ENCODE results near the gene YARS1. TPM values are rescaled to one million over a fixed set of nuclear protein-coding genes. Genes with fewer than 3 reads are reported as not detected.

Gene YARS1
- total RNA-seq, 1 experiment from 2014 or later: 168 TPM

DNA sequence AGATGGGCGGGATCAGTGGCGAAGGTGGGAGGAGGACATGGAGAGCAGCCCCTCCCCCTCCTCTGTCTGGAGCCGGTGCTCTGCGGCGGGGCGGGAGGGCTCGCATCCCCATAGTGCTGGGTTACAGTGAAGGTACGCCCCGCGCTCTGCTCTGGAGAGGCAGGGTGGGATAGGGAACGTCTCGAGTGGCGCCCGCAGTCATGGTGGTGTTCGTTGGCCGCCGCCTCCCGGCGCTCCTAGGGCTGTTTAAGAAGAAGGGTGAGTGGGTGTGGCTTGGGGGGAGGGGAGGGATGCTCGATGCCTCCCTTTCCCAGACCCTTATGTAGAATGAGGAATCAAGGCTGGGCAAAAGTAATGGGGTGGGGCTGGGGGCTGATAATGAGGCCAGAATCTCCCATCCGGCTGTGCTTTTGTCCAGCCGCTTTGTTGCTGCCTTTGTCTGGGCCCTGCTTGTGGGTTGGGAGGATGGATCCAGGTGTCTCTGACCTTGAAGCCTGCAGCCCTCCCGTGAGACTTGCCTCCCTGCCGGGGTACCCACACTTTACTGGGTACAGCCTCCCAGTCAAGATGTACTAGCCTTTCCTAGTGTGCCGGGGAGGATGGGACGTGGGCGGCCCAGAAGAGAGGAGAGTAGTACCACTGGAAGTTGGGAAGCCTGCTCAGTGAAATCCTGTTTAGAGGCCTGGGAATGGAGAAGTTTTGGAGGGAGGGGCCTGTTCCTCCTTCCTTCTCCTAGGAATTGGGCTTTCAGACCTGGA lies 51.4 kb downstream of the YARS1 start:
- DNase-seq (ENCODE audit: low spot score): no peak

DNA sequence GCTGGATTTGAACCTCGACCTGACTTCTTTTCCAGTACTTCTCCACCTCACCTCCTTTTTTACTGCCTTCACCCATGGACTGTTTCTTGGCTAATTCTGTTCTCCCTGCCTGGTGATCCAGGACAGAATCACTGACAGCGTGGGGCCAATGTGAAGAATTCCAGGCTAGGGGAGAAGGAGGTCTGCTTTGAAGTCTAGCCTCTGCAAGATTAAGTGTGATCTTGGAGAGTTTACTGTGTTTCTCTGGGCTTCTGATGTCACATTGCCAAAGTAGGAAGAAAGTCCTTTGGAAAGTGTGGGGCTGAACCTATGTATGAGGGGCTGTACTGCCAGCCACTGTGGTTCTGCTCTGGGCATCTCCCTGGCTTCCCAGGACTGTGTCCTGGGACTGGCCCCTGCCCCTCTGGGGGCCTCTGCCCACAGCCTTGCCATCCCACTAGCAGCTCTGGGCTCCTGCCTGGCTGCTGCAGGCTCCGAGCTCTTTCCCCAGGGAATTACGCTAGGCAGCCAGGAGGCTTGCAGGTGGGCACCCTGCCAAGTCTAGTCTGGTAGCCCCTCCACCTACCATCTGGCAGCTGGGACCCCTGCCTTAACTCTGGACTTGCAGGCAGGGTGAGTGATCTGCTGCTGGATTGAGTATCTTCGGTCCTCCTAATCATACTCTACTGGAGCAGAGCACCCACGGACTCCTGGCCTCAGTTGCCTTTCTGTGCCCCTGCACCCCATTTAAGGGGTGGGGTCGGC lies 52.2 kb downstream of the YARS1 start:
- DNase-seq (ENCODE audit: low spot score): no peak

DNA sequence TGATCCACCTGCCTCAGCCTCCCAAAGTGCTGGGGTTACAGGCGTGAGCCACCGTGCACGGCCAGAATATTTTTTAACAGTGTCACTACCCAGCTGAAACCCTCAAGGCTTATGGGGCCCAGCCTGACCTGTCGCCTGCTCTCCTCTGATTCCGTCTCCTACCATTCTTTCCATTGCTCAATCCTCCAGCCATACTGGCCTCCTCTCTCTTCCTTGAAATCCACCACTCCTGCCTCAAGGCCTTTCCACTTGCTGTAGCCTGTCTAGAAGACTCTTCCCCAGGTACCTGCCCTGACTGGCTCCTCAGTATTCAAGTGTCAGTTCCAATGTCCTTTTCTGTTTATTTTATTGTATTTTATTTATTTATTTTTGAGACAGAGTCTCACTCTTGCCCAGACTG lies 53.9 kb downstream of the YARS1 start:
- no peak for DNase-seq (ENCODE audit: low spot score)

DNA sequence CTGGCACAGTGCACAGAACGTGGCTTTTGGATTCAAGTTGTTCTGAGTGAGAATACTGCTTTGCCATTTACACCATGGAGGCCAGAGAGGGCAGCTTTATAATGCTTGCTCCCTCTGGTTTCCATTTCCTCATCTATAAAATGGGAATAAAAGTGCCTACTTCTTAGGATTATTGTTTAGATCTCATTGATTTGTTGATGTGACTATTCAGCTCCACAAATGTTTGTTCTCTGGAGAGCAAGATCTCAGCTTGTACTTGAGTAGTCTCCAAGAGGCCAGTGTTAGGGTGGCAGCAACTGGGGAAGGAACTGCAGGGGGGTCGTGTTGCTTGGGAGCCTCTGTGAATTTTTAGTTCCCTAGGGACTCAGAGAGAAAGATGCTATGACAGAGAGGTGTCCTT lies 55.2 kb downstream of the YARS1 start:
- DNase-seq (ENCODE audit: low spot score): no peak

DNA sequence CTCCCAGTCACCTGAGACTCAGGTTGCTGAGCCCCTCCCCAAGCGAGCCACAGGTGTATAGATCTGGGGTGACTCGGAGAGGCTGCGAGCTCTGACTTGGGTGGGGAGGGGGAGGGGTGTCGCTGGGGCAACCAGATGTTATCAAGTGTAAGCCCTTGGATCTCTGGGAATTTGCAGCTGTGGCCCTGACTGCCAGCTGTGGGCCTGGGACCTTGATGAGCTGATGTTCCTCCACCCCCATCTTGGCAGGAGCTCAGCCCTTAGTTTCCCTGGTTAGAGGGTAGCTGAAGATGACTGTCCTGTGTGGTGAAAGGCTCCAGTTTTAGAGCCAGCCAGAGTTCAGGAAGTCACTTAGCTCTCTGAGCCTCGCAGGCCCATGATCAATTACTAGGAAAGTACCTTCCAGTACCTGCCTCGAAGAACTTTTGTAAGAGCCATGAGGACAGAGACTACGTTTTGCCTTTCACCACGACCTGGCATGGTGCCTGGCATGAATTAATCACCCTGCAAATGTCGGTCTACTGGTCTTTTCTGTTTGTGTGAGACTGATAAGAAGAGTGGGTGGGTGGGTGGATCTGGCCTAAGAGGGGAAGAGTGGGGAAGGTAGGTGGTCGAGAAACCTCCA lies 55.8 kb downstream of the YARS1 start:
- peak; percentile 62 for DNase-seq (ENCODE audit: low spot score)

DNA sequence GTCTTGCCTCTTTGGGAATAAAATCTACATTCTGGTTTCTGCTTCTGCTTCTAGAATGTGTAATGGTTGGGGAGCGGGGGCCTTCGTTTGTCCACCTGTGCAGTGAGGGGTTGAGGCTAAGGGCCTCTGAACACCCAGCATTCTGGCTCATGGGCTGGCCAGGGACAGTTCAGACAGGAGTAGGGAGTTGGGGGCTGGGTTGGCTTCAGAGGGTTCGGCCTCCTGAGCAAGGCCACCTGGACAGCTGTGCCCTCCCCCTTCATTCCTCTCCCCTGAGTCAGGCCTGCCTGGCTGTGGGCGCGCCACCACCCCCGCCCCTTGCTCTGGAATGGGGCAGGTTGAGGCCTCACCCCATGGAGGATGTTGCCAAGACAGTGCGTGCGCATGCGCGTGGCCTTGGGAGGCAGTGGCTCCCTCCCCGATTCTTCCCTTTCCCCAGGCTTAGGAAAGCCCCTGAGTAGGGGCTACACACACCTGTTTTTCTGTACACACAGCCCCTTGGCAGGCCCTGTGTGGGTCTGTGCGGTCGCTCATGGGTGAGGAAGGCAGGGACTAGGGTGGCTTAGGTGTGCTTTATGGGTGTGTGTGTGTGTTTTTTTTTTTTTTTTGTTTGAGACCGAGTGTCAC lies 57.0 kb downstream of the YARS1 start:
- peak; percentile 90 for DNase-seq (ENCODE audit: low spot score)

DNA sequence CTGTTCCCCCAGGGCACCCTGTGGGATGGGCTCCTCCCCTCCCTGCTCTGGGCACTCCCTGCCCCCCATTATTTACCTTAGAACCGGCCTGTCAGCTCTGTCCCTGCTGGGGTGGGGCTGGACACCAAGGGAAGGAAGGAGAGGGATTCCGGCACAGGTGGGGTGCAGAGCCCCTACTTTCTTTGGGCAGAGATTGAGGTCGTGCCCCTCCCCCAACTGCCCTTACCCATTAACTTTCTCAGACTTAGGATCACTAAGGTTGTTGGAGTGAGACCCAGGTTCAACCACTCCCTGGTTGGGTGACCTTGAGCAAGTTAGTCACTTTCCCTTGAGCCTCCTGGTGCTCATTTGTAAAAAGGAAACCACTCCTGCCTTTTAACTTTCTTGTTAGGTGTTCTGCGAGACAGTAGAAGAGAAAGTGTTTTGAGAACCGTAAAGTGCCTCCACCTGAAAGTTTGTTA lies 57.6 kb downstream of the YARS1 start:
- DNase-seq (ENCODE audit: low spot score): no peak

DNA sequence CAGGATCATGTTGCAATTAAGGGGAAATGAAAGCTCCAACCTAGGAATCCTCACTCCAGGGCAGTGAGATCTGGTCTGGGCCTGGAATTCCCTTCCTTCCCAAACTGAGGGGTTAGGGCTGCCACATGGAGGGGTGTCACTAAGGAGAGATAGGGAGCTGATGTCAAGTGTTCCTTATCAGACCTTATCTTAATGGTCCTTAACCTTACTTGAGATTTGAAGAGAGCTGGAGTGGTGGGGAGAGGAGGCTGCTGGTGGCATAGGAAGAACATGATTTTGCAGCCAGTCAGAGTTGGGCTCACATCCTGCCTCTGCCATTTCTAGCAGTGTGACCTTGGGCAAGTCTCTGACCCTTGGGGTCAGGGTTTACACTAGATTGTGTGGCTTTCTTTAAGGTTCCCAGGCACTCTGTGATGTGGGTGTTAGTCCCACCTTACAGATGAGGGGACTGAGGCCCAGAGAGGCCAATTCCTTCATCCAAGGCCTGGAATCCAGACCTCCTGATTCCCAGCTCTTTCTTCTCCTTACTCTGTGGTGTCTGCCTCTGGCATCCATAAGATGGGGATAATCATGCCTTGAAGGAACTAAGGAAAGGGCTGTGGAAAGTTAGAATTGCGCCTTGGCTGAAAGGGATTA lies 58.2 kb downstream of the YARS1 start:
- no peak for DNase-seq (ENCODE audit: low spot score)

DNA sequence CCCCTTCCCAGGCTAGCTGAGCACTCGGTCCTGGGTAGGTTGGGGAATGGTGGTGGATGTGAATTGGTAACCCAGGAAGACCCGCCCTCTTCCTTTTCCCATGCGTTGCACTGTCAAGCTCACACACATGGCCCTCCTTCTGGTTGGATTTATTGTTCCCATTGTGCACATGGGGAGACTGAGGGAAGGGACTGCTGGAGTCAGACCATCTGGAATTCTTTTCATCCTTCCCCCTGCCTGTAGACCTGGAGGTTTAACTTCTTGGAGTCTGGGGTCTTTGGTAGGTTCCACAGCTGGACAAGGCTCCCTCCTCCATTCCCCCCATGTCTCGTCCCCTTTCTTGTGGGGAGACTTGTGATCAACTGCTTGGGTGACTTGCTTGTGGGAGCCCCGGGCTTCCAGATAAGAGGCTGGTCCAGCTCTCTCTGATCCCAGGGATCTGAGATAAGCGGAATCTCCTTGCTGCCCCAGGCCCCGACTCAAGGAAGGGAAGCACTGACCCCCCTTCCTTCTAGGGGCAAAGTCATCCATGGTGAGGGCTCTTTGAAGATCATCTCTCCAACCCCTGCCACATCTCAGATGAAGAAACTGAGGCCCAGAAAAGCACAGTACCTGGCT lies 58.9 kb downstream of the YARS1 start:
- no peak for DNase-seq (ENCODE audit: low spot score)

DNA sequence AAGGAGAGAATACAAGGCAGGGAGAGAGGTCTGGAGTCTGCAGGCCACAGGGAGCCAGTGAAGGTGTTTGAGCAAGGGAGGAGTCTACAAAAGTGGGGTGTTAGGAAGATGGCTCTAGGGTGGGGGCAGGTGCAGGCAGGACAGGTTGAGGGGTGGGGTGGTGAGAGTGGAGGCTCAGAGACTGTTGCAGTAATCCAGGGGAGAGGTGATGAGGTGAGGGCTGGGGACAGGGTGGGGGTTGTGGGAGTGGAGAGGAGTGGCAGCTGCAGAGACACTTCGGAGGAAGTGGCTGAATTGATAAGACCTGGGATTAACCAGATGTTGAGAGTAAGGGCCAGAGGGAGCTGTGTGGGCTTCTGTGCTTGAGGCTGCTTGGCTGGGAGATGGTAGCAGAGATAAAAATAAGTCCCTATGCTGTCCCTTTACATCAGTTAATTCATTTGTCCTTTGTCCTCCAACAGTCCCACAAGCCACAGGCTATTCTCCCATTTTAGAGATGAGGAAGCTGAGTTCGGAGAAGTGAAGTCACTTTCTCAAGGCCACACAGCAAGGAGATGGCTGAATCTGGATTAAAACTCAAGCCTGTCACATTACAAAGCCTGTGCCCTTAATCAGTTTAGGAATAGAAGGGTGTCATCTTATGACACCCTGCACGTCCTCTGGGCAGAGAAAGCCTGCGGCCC lies 59.8 kb downstream of the YARS1 start:
- no peak for DNase-seq (ENCODE audit: low spot score)

DNA sequence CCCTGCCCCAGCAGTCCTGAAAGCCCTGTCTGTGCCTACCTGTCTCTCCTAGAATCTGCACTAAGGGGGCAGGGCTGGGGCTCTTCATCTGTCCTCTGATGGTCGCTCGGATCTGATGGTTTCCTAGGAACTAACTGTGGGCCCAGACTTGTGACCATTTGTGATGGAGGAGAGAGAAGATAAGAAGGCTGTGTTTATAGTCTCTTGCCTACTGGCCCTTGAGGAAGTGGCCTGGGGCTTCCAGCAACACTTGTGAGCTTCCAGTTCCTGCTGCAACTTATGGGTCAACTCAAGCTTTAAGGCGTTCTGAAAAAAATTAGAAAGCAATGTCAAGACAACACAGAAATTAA lies 61.4 kb downstream of the YARS1 start:
- DNase-seq (ENCODE audit: low spot score): no peak

DNA sequence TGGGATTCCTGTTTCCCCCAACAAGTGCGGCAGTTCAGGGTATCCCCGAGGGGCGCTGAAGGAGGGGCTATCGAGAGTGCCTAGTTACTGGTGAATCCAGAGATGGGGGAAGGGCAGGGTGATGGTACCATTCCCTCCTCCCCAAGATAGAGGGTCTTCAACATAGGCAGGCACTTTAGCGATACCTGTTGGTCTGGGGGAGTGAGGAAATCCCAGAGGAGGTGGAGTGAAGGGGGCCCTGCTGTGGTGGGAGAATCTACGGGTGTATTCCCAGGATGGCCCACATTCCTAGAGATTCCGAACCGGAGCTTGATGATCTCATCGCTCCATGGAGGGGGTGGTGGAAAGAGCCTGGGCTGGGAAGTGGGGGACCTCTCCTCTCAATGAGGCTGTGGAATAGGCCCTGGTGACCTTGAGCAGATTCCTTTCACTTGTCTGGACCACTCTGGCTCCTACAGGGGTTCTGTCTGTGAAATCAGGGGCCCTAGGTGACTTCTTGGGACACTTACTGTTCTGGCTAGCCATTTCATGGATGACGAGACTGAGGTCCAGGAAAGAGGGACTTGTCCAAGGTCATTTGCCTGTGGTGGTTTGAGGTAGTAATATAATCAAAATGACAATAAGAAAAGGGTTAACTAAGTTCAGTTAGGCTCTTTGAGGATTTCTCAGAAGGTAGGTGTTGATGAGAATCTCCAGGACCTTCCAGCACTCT lies 61.9 kb downstream of the YARS1 start:
- no peak for DNase-seq (ENCODE audit: low spot score)

DNA sequence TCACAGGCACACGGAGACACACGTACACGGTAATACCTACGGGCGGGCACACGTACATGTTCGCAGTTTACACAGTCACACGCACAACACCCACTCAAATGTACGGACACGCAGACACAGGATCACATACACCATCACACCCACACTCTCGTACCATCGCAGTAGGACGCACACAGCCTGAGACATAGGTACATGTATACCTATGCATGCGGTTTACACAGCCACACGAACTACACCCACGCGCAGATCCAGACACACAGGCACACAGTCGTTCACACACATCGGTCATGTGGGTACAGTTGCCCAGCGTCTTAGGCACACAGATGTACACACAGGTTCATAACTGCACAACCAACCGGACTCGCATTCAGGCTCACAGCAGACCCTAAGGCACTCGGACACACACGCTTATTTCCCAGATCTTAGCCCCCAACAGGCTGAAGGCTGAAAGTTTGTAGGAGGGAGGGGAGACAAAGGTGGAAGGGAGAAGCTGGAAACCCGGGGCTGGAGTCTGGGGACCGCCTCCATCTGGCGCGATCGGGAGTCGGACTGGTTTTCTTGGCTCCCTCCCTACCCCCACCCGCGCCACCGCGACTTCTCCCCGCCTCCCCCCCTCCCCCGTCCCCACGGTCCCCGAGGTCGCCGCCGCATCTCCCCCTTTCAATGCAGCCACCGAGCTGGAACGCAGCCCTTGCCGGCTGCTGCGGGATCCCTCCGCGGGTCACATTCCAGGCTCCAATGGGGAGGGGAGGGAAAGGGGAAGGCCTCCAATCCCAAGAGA lies 62.7 kb downstream of the YARS1 start:
- no peak for DNase-seq (ENCODE audit: low spot score)

DNA sequence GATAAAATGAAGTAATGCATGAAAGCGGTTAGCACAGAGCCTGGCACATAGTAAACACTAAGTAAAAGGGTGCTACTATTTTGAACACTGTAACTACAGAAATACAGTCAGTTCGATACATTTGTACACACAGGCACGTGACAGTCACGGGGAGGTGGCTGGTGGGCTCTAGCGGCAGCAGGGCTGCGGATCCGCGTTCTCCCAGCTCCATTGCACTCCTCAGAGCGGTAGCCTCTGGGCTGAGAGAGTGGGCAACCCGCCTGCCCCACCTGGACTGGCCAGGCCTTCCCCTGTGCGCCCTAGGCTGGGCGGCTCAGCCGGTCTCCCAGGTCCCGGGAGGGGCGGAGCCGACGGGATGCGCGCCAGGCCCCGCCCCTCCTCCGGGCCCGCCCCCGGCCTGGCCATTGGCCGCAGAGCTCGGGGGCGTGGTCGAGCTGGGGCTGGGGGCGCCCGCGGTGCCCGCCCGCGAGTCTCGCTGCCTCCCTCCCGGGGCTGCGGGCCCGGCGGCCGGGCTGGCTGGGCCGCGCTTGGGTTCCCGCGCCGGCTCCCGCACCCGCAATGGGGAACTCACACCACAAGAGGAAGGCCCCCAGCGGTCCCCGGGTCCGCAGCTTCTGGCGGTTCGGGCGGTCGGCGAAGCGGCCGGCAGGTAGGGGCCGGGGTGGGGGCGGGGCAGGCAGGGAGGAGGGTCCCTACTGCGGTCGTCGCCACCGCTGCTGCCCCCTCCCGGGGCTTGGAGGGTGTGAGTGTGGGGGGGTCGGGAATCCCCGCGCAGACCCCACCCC lies 63.4 kb downstream of the YARS1 start:
- no peak for DNase-seq (ENCODE audit: low spot score)

DNA sequence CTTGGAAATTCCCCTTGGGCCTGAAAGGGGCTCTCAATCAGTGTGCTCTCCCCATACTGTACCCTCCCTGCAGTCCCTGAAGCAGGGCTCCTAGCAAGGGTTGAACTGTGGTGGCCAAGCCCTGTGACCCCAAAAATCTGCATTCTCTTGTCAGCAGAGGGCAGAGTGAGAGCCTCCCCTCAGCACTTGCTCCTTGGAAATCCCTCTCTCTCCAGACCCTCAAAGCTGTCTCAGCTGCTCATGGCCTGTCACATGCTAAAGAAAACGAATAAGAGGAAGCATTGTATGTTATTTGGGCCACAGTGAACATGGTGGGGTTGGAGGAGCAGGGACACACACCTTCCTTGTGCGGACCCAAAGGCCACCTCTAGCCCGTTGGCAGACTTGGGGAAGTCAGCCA lies 67.4 kb downstream of the YARS1 start:
- DNase-seq (ENCODE audit: low spot score): no peak

DNA sequence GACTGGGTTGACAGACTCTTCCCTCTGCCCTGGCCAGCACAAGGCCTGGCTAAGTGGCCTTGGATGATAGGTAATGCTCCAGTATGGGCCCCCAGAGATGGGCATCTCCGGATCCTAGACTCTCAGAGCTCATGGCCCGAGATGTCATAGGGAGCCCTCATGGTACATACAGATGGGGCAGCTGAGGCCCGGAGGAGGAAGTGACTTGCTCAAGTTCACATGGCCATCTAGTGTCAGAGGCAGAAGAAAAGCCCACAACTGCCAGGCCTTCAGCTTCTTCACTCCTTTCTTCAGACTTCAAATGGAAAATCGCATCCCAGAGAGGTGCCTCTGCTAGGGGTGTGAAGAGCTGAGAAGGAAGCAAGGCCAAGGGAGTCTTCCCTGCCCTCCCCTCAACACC lies 67.8 kb downstream of the YARS1 start:
- no peak for DNase-seq (ENCODE audit: low spot score)

DNA sequence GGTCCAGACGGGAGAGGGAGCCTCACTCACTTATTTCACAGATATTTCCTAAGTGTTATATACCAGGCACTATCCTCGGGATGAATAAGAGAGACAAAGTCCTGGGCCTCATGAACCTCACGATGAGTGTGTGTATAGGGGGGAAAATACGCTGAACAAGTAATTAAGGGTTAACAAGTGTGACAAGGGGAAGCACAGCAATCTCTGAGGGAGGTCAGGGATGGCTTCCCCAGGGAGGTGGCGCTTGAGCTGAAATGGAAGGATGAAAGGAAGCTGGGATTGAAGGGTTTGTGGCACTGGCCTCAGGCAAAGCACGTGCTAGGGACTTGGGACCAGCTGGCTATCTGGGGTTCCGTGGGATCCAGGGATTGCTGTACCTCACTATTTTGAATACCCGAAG lies 68.2 kb downstream of the YARS1 start:
- DNase-seq (ENCODE audit: low spot score): no peak

DNA sequence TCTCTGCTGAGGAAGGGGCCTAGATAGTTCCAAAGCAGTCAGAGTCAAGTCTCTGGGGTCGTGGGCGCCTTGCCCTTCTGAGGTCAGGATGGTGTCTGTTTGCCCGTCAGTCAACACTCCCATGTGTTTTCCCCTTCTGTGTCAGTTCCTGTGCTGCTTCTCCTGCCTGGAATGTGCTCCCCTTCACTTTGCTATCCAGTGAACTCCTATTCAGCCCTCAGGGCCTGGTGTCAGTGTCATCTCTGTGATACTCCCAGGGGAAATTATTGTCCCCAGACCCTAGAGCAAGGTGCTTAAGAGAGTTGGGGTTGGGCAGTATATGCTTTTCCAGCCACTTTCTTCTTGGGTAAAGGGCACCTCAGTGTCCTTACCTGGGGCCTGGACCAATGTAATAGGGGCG lies 68.8 kb downstream of the YARS1 start:
- no peak for DNase-seq (ENCODE audit: low spot score)

DNA sequence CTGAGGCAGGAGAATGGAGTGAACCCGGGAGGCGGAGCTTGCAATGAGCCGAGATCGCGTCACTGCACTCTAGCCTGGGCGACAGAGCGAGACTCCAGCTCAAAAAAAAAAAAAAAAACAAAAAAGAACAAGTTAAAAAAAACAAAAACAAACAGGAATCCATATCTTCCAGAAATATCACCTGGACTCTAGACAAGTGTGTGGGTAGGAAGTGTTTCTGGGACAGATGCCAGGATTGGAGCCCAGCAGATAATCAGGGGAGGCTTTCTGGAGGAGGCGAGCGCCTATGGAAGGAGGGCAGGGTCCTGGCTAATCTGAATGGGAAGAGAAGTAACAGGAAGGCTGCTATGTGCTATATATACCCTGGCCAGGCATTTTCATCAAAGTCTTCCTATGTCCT lies 71.0 kb downstream of the YARS1 start:
- DNase-seq (ENCODE audit: low spot score): no peak

Data from H4 (cell line).